HG03354 (cell line): ENCODE measurements around the gene MRS2.

ENCODE experiments used
- ATAC-seq: cut with Tn5 transposase; IDR thresholded peaks from one replicate; pipeline ENCODE4 v1.9.1; 2021; ENCODE audit warnings: mild to moderate bottlenecking; ENCODE audit not compliant: unreplicated experiment, poor library complexity, severe bottlenecking

Gene MRS2

GRCh38 chr6:24458941-24459340 is 56.2 kb downstream of the MRS2 start:
- ATAC-seq, result no peak

GRCh38 chr6:24460966-24461365 is 58.2 kb downstream of the MRS2 start:
- ATAC-seq, result no peak

- ATAC-seq, result no peak
Measured at GRCh38 chr6:24464253-24465038, 61.7 kb downstream of the MRS2 start.

- ATAC-seq, result no peak
Measured at GRCh38 chr6:24469811-24470210, 67.1 kb downstream of the MRS2 start.

- ATAC-seq, result no peak
Measured at GRCh38 chr6:24472181-24472580, 69.4 kb downstream of the MRS2 start.
